GM12872 (cell line): ENCODE data around the gene SMARCA2.

ENCODE experiments used
- TF ChIP-seq, protein P1 (sequence below): IDR thresholded peaks from 3 replicates; pipeline ENCODE4 v1.5.1; 2011; ENCODE audit warnings: low read depth, mild to moderate bottlenecking, low read length, moderate library complexity; ENCODE audit not compliant: insufficient read depth

SMARCA2 gene

DNA sequence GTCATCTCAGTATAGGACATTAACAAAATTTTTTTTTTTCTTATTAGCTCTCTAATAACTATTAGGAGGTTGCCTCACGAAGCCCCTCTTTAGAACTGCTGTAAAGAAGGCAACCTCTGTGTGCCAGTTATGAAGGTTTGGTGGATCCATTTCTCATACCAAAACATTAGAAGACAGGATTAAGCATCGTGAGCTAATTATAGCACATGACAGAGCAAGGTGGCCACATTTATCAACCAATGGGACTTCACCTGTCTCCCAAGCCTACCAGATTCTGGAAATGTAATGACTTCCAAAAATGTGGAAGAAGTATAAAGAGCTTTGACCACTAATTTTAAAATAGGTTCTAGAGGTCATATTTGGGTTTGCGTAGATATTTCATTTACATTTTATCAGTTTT, 107.2 kb downstream of the SMARCA2 start:
- TF ChIP-seq, protein P1, sequence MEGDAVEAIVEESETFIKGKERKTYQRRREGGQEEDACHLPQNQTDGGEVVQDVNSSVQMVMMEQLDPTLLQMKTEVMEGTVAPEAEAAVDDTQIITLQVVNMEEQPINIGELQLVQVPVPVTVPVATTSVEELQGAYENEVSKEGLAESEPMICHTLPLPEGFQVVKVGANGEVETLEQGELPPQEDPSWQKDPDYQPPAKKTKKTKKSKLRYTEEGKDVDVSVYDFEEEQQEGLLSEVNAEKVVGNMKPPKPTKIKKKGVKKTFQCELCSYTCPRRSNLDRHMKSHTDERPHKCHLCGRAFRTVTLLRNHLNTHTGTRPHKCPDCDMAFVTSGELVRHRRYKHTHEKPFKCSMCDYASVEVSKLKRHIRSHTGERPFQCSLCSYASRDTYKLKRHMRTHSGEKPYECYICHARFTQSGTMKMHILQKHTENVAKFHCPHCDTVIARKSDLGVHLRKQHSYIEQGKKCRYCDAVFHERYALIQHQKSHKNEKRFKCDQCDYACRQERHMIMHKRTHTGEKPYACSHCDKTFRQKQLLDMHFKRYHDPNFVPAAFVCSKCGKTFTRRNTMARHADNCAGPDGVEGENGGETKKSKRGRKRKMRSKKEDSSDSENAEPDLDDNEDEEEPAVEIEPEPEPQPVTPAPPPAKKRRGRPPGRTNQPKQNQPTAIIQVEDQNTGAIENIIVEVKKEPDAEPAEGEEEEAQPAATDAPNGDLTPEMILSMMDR = no peak

- TF ChIP-seq, protein P1 = no peak
These were observed 110.8 kb downstream of the SMARCA2 start for GRCh38 chr9:2125906-2126305.

GRCh38 chr9:2126331-2126803, 111.2 kb downstream of the SMARCA2 start:
- TF ChIP-seq, protein P1 = no peak

DNA sequence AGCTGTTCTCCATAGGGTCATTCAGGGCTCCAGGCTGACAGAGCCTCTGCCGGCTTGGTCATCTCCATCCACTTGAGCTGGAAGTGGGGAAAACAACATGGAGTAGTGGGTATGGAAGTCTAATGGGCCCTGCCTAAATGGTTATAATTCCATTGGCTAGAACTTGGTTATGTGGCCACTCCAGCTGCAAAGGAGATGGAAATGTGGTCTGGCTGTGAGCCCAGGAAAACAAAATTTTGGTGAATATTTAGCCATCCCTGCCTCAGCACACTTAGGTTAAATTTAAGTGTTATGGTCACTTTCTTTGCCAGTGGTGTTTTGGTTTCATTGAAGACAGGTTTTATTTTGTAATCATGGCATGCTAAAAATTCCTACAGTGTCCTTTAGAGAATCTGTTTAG, 112.3 kb downstream of the SMARCA2 start:
- TF ChIP-seq, protein P1 = no peak

GRCh38 chr9:2128141-2128540, 113.0 kb downstream of the SMARCA2 start:
- TF ChIP-seq, protein P1 = no peak

GRCh38 chr9:2128618-2129017, 113.5 kb downstream of the SMARCA2 start:
- TF ChIP-seq, protein P1 = no peak

DNA sequence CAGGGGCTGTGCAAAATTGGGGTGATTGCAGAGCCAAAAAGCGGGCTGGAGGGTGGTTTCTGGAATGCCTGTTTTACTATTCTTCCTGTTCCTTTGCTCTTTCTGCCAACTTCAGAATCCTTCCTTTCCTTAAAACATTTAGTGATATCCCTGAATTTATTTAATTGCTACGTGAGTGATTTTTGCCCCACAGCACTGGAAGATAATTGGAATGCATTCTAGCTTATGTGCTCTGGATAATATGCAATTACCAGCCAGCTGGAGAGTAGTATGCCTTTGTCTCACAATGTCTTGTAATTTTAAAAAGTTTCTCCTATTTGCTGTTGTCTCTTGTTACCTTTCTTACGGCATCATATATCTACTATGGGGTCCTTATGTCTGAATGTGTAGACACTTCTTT, 115.8 kb downstream of the SMARCA2 start:
- TF ChIP-seq, protein P1 = no peak
